T47D (cell line): Measurements from ENCODE around the gene PPM1D.
"Not testable (repeated sequence)": the region's sequence is repeated elsewhere in the genome, so short reads cannot be mapped to it uniquely, and the experiment has no call there.

ENCODE experiments used
- DNase-seq, 2 experiments: peaks; one replicate each; pipeline versions ENCODE4 v3.0.0 to v3.0.0-alpha.2; 2011 to 2012; ENCODE audit warnings: low read depth in 1 of 2, low spot score in 1 of 2
- JUND ChIP-seq: IDR thresholded peaks from 2 replicates; pipeline ENCODE4 v1.6.1; 2012; ENCODE audit warnings: low read depth
- in situ Hi-C: cut with HindIII; loops from 2 replicates; pipeline ENCODE4 v1.10.0; 2016; ENCODE audit warnings: low sequenced_read_pairs, low pct_unique_long_range_greater_than_20kb

Gene PPM1D

GRCh38 chr17:60641126-60641525 is 41.1 kb downstream of the PPM1D start:
- in situ Hi-C loops, result no loop called here
- TF ChIP-seq JUND, result no peak
- no peak for DNase-seq

GRCh38 chr17:60641810-60642220 is 41.8 kb downstream of the PPM1D start:
- no peak for TF ChIP-seq JUND
- peak; percentile 66 to 93 for DNase-seq
- in situ Hi-C loops, result no loop called here

- TF ChIP-seq JUND, result no peak
- no peak for DNase-seq
- in situ Hi-C loops, result no loop called here
These were observed 46.0 kb downstream of the PPM1D start for GRCh38 chr17:60645918-60646523.

GRCh38 chr17:60646701-60647100 is 46.7 kb downstream of the PPM1D start:
- in situ Hi-C loops, result no loop called here
- no peak for TF ChIP-seq JUND

GRCh38 chr17:60647705-60648104 is 47.7 kb downstream of the PPM1D start:
- in situ Hi-C loops, result no loop called here

More at GRCh38 chr17:60646701-60647100, 46.7 kb downstream of the PPM1D start:
- no peak for DNase-seq

GRCh38 chr17:60652454-60653247 is 52.7 kb downstream of the PPM1D start:
- no peak for DNase-seq
- no peak for TF ChIP-seq JUND
- in situ Hi-C loops, result no loop called here

More at GRCh38 chr17:60647705-60648104, 47.7 kb downstream of the PPM1D start:
- no peak for DNase-seq
- TF ChIP-seq JUND, result no peak

GRCh38 chr17:60653569-60653968 is 53.6 kb downstream of the PPM1D start:
- in situ Hi-C loops, result no loop called here
- TF ChIP-seq JUND, result no peak
- DNase-seq, result no peak

- in situ Hi-C loops, result no loop called here
- no peak for DNase-seq
- TF ChIP-seq JUND, result no peak
These were observed 56.5 kb downstream of the PPM1D start for GRCh38 chr17:60656499-60656898.

GRCh38 chr17:60659156-60659555 is 59.2 kb downstream of the PPM1D start:
- no peak for DNase-seq
- TF ChIP-seq JUND, result no peak
- in situ Hi-C loops, result no loop called here

GRCh38 chr17:60661489-60661888 is 61.5 kb downstream of the PPM1D start:
- DNase-seq, result no peak
- TF ChIP-seq JUND, result no peak
- in situ Hi-C loops, result no loop called here

- DNase-seq, result no peak
- in situ Hi-C loops, result no loop called here
- TF ChIP-seq JUND, result no peak
These were observed 64.0 kb downstream of the PPM1D start for GRCh38 chr17:60664022-60664421.

GRCh38 chr17:60665602-60666001 is 65.6 kb downstream of the PPM1D start:
- in situ Hi-C loops, result no loop called here
- DNase-seq, result no peak
- no peak for TF ChIP-seq JUND

- in situ Hi-C loops, DNase-seq: not testable (repeated sequence)
These were observed 68.7 kb downstream of the PPM1D start for GRCh38 chr17:60668741-60669140.
